DMS53 (cell line): ENCODE results near the gene FOXD4L4.
"Not testable (repeated sequence)": the region's sequence is repeated elsewhere in the genome, so short reads cannot be mapped to it uniquely, and the experiment has no call there.

ENCODE experiments used
- DNase-seq: peaks from one replicate; lab custom pipeline; 2025; lab: John Stamatoyannopoulos, UW

The FOXD4L4 gene

DNA sequence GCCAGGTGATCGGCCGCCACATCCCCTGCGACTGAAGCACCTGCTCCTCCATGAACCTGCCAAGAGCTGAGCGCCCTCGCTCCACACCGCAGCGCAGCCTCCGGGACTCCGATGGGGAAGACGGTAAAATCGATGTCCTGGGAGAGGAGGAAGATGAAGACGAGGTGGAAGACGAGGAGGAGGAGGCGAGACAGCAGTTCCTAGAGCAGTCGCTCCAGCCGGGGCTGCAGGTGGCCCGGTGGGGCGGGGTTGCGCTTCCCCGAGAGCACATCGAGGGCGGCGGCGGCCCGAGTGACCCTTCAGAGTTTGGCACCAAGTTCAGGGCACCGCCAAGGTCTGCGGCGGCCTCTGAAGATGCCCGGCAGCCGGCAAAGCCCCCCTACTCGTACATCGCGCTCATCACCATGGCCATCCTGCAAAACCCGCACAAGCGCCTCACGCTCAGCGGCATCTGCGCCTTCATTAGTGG, at the start of gene FOXD4L4:
Gene FOXD4L4, plus strand, starts transcription at position 51 of the 469 bp plus-strand sequence. Its CDS starts 0 bp downstream, at position 51.
- DNase-seq: not testable (repeated sequence)

DNA sequence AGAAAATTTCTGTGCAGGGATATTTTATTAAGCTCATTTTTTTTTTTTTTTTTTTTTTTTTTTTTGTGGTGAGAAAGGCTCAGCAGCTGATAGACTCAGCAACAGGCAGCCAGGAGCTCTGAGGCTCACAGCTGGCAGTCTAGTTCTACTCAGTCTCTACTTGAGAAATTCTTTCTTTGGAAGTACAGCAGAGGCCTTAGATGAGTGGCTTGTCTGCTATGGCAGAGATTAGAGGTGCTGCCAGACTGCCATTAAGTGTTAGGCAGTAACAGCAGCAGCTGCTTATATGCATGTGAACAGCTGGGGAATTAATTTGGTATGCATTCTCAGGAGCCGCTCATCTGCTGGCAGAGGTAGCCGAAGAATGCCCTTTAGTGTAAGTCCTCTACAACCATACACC, 33.4 kb upstream of the FOXD4L4 start:
- DNase-seq: not testable (repeated sequence)

DNA sequence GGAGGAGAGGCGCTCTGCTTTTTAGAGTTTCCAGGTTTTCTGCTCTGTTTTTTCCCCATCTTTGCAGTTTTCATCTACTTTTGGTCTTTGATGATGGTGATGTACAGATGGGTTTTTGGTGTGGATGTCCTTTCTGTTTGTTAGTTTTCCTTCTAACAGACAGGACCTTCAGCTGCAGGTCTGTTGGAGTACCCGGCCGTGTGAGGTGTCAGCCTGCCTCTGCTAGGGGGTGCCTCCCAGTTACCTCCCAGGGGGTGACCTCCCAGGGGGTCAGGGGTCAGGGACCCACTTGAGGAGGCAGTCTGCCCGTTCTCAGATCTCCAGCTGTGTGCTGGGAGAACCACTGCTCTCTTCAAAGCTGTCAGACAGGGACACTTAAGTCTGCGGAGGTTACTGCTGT, 22.5 kb upstream of the FOXD4L4 start:
- DNase-seq: not testable (repeated sequence)

DNA sequence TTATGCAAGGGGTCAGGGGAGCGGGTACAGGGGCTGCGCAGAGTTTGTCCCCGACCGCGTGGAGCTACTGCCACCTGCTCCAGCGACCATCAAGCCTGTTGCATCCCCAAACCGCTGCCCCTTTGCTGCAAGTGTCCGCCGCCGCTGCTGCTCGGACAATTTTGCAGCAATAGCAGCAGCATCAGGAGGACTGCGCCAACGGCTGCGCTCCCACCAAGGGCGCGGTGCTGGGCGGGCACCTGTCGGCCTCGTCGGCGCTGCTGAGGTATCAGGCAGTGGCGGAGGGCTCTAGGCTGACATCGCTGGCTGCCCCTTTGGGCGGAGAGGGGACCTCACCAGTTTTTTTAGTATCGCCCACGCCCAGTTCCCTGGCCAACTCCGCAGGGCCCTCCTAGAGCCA, 1.2 kb downstream of the FOXD4L4 start:
- not testable (repeated sequence) for DNase-seq
